Measurements from ENCODE around the gene TERT. TPM values are rescaled to one million over a fixed set of nuclear protein-coding genes. Genes with fewer than 3 reads are reported as not detected.
"Not testable (repeated sequence)": the region's sequence is repeated elsewhere in the genome, so short reads cannot be mapped to it uniquely, and the experiment has no call there.

TERT gene
- total RNA-seq, 1 donor from 2014 or later, result not detected

GRCh38 chr5:1235379-1235778, 59.5 kb downstream of the TERT start:
- DNase-seq (ENCODE audit: missing footprints) (no peak), ATAC-seq (no peak)
- intact Hi-C loops (cut with DNase I), result no loop called here

DNA sequence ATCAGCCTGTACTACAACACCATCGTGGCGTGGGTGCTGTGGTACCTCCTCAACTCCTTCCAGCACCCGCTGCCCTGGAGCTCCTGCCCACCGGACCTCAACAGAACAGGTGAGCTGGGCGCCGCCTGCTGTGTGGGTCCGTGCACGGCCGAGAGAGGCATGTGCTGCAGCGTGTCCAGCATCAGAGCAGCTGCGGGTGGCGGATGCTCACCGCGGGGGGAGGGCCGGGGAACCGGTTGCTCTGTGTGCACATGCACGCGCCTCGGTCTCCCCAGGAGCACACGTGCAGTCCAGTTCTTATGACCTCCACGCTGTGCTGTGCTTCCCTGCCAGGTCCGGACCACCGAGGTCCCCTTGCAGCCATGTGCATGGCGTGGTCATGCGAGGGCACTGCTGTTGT, 62.1 kb downstream of the TERT start:
- DNase-seq (ENCODE audit: missing footprints) (no peak), ATAC-seq (no peak)
- intact Hi-C loops (cut with DNase I), result no loop called here

DNA sequence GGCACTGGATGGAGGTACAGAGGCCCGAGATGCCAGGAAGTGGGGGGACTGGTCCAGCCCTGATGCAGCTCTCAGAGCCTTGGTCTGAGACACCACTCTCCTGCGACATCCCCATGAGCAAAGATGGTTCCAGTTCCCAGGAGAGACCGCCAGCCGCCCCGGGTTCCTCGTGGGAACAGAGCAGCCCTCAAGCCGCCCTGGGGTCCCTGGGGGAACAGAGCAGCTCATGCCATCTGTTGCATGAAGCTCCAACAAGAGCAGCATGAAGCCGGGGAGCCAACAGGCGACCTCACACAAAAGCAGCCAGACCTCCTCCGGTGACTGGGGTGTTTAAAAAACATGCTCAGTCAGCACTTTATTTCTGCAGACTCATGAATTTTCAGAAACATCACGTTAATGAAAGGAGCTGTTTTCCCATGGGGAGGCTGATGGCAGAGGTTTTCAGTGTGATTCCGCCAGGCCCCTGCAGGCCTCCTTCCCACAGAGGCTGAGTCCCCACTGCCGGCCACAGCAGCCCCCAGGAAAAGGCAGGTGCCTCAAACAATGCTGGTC, 63.4 kb downstream of the TERT start:
- DNase-seq (ENCODE audit: missing footprints) (no peak), ATAC-seq (no peak)
- intact Hi-C loops (cut with DNase I), result no loop called here

GRCh38 chr5:1230551-1230950, 64.3 kb downstream of the TERT start:
- no peak for ATAC-seq
- DNase-seq (ENCODE audit: missing footprints), result no peak
- intact Hi-C loops (cut with DNase I), result no loop called here

- no peak for ATAC-seq
- intact Hi-C loops (cut with DNase I), result no loop called here
- DNase-seq (ENCODE audit: missing footprints), result no peak
Measured at GRCh38 chr5:1229822-1230221, 65.0 kb downstream of the TERT start.

DNA sequence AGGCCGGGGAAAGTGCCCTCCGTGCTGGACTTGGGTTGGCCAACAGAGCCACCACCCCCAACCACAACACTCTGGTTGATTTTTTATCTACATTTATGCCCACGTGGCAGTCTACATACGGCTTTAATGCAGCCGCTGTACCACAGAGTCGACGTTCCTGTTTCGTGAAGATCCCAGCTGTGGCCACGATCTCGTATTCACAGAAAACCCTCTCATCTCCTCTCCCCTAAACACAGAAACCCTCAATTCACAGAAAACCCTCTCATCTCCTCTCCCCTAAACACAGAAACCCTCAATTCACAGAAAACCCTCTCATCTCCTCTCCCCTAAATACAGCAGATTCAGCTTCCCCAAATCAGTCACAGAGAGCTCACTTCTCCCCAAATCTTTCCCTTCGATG, 65.8 kb downstream of the TERT start:
- ATAC-seq; intact Hi-C loops (cut with DNase I): not testable (repeated sequence)

DNA sequence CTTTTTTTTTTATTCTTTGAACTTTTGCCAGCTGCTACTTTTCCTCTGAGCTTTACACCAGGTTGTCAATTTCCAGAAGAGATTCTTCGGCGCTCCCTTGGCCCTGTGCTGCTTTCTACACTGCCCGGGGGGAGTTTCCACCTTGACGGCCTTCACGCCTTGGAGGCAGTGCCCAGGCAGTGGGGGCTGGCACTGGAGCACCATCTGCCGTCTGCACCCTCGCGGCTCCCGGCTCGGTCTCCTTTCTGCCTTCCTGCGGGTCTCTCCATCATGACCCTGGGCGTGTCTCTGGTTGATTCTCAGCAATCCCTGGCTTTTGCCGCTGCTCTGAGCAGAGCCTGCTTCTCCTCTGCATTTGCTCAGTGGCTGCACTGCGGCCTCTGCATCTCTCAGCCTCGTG, 66.7 kb downstream of the TERT start:
- intact Hi-C loops (cut with DNase I), result no loop called here
- ATAC-seq, result no peak
- no peak for DNase-seq (ENCODE audit: missing footprints)

More for the DNA sequence above, 65.8 kb downstream of the TERT start:
- not testable (repeated sequence) for DNase-seq (ENCODE audit: missing footprints)

- ATAC-seq, result no peak
- no peak for DNase-seq (ENCODE audit: missing footprints)
- intact Hi-C loops (cut with DNase I), result no loop called here
Measured at GRCh38 chr5:1227667-1228066, 67.2 kb downstream of the TERT start.

GRCh38 chr5:1226839-1227581, 67.9 kb downstream of the TERT start:
- intact Hi-C loops (cut with DNase I), result no loop called here
- DNase-seq (ENCODE audit: missing footprints), result no peak
- no peak for ATAC-seq

GRCh38 chr5:1226231-1226630, 68.6 kb downstream of the TERT start:
- ATAC-seq, result no peak
- intact Hi-C loops (cut with DNase I), result no loop called here
- no peak for DNase-seq (ENCODE audit: missing footprints)

DNA sequence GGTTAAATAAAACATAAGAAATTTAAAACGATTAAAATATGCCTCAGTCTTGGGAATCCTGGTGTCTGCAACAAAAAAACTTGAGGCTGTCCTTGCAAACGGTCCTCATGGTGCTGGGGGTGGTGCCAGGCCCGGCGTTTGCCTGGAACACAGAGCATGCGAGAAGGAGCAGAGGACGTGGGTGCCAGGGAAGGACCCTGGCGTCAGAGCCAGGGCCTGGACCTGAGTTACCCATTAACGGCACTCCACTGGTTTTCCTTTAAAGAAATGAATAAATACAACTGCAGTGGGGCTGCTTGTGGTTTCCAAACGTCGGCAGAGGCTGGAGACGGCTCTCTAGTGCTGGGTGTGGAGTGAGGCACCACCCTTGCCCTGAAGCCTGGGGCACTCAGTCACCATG, 69.8 kb downstream of the TERT start, which contains the start of gene SLC6A18:
Gene SLC6A18 (plus strand): TSS at position 301 of the 400 bp plus-strand sequence. CDS start 97 bp downstream, at position 398.
- intact Hi-C loops (cut with DNase I), result no loop called here
- ATAC-seq, result no peak

DNA sequence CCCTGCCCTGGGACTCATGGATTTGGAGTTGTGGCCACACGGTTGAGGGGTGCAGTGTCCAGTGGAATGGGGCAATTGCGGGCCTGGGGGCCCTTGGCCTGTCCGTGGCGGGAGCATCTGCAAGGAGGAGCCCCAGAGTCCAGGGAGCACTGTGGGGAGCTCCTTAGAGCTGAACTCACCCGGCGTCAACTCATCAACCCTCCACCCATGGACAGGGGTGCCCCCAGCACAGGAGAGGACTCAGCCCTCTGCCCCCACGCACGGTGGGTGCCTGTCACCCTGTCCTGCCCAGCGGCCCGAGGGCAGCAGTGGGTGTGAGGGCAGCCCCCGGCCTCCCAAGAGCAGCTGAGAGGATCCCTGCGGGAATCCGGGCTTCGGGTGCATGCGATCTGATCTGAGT, 70.2 kb downstream of the TERT start:
- DNase-seq (ENCODE audit: missing footprints), result no peak
- intact Hi-C loops (cut with DNase I), result no loop called here
- no peak for ATAC-seq

More for the DNA sequence above, 69.8 kb downstream of the TERT start, which contains the start of gene SLC6A18:
- DNase-seq (ENCODE audit: missing footprints), result no peak

DNA sequence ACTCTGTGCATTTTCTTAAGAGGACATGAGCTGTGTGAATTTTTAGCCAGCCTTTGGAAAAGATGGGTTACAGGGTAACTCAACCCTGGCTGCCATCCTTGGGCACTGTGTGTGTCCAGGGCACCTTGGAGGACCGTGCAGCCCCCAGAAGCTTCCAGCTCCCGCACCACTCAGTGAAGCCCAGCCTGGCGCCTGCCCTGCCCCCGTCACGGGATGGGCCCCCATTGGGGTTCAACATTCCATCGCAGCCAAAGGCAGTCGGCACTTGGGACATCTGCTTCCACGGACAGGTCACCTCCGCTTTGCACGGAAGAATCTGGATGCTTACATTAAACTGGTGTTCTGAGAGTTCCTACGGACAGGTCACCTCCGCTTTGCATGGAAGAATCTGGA, 71.6 kb downstream of the TERT start:
- ATAC-seq, result no peak
- intact Hi-C loops (cut with DNase I), result no loop called here
- DNase-seq (ENCODE audit: missing footprints), result no peak

- DNase-seq (ENCODE audit: missing footprints) (no peak), ATAC-seq (no peak)
- intact Hi-C loops (cut with DNase I), result no loop called here
Measured at GRCh38 chr5:1222621-1223277, 72.1 kb downstream of the TERT start.

- no peak for ATAC-seq
- DNase-seq (ENCODE audit: missing footprints), result no peak
- intact Hi-C loops (cut with DNase I), result no loop called here
Measured at GRCh38 chr5:1222147-1222546, 72.7 kb downstream of the TERT start.

DNA sequence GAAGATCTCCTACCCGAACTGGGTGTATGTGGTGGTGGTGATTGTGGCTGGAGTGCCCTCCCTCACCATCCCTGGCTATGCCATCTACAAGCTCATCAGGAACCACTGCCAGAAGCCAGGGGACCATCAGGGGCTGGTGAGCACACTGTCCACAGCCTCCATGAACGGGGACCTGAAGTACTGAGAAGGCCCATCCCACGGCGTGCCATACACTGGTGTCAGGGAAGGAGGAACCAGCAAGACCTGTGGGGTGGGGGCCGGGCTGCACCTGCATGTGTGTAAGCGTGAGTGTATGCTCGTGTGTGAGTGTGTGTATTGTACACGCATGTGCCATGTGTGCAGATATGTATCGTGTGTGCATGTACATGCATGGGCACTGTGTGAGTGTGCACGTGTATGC, 73.1 kb downstream of the TERT start:
- intact Hi-C loops (cut with DNase I), result no loop called here
- ATAC-seq (no peak), DNase-seq (ENCODE audit: missing footprints) (no peak)

DNA sequence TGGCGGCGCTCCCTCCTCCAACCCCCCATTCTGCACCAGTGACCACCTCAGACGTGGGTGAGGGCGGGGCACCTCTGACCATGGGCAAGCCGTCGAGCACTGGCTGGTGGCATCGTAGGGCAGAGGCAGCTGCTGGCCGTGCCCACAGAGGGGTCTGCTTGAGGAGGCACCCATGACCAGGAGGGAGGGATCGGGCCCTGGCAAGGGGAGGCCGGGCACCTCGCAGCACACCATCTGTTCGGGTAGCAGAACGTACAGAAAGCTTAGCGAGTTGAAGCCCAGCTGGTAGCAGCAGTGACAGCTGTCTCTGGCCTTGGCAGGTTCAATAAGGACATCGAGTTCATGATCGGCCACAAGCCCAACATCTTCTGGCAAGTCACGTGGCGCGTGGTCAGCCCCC, 74.0 kb downstream of the TERT start:
- intact Hi-C loops (cut with DNase I), result no loop called here
- ATAC-seq, result no peak
- no peak for DNase-seq (ENCODE audit: missing footprints)

DNA sequence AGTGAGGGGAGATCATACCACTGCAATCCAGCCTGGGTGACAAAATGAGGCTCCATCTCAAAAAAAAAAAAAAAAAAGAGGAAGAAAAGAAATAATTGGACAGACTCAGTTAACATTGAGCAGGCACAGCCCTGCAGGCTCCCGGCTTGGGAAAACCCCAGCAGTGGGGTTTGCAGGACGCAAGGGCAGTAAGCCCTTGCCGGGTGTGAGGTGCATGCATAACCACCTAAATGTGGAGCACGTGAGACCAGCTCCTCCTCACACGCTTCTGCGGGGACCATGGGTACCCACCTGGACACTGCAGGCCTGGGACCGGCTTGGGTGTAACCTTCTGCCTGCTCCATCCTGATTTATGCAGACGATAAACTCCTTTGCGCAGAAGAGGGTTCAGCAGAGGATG, 74.5 kb downstream of the TERT start:
- ATAC-seq, result no peak
- intact Hi-C loops (cut with DNase I), result no loop called here
- no peak for DNase-seq (ENCODE audit: missing footprints)

DNA sequence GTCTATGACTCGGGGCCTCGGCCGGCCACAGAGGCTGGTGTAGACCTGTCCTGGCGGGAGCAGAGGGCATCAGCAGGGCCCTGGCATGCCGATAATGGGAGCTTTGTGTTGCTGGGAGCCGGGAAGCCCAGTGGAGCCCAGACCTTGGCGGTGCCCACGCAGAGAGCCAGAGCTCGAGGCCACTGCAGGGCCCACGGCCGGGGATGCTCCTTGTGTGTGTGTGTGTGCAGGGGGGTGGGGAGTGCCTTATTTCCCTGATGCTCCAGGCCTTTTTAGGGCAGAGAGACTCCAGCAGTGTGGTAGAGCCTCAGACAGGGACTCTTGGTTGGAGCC, 75.1 kb downstream of the TERT start:
- DNase-seq (ENCODE audit: missing footprints) (no peak), ATAC-seq (no peak)
- intact Hi-C loops (cut with DNase I), result no loop called here

DNA sequence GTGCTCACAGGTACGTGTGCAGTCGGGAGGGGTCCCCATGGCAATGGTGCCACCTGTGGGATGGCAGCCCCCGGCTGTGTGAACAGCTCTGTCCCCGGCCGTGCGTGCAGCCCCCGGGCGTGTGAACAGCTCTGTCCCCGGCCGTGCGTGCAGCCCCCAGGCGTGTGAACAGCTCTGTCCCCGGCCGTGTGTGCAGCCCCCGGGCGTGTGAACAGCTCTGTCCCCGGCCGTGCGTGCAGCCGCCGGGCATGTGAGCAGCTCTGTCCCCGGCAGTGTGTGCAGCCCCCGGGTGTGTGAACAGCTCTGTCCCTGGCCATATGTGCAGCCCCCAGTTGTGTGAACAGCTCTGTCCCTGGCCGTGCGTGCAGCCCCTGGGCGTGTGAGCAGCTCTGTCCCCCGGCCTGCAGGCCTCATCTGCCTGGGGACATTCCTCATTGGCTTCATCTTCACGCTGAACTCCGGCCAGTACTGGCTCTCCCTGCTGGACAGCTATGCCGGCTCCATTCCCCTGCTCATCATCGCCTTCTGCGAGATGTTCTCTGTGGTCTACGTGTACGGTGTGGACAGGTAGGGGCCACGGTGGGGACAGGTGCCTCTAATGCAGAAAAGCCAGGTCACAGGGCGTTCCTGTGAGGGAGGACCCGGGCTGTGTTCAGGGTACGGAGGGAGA, 75.6 kb downstream of the TERT start:
- intact Hi-C loops (cut with DNase I), result no loop called here
- DNase-seq (ENCODE audit: missing footprints) (peak; percentile 60), ATAC-seq (no peak)

Measured in Right ventricle myocardium inferior (tissue), 1 donor.